Loucy (cell line): ENCODE measurements around the gene SETD3.

ENCODE experiments used
- H2AFZ ChIP-seq: fragments of 200-600 bp; sonication (generic); 2 replicates; pipeline ENCODE4 v1.6.0; 2016; ENCODE audit warnings: antibody characterized with exemption, mild to moderate bottlenecking, low read length, moderate library complexity
- H3F3A ChIP-seq: fragments of 200-600 bp; 2 replicates; pipeline ENCODE4 v1.6.0; 2016; ENCODE audit warnings: antibody characterized with exemption, low read depth, mild to moderate bottlenecking
- H3K27me3 ChIP-seq: fragments of 200-600 bp; sonication (generic); 2 replicates; pipeline ENCODE4 v1.6.1; 2014; ENCODE audit warnings: low read length, mild to moderate bottlenecking; ENCODE audit not compliant: insufficient read depth, poor library complexity, severe bottlenecking
- H3K36me3 ChIP-seq: fragments of 200-600 bp; sonication (generic); 2 replicates; pipeline ENCODE4 v1.6.1; 2016; ENCODE audit warnings: low read length; ENCODE audit not compliant: insufficient read depth
- H3K4me1 ChIP-seq: fragments of 200-600 bp; sonication (generic); 2 replicates; pipeline ENCODE4 v1.5.1; 2014; ENCODE audit warnings: low read length, mild to moderate bottlenecking; ENCODE audit not compliant: insufficient read depth, poor library complexity, severe bottlenecking
- H3K4me2 ChIP-seq: fragments of 200-600 bp; sonication (generic); 2 replicates; pipeline ENCODE4 v1.6.0; 2014; ENCODE audit warnings: antibody characterized with exemption, low read length, low read depth, mild to moderate bottlenecking; ENCODE audit not compliant: poor library complexity, severe bottlenecking
- H3K4me3 ChIP-seq: fragments of 200-600 bp; sonication (generic); 2 replicates; pipeline ENCODE4 v1.5.1; 2014; ENCODE audit warnings: low read length, mild to moderate bottlenecking, mixed read lengths; ENCODE audit not compliant: poor library complexity, severe bottlenecking
- H3K79me2 ChIP-seq: fragments of 200-600 bp; sonication (generic); 2 replicates; pipeline ENCODE4 v1.6.1; 2014; ENCODE audit warnings: low read length; ENCODE audit not compliant: insufficient read depth
- H3K9ac ChIP-seq: fragments of 200-600 bp; sonication (generic); 2 replicates; pipeline ENCODE4 v1.6.0; 2014; ENCODE audit warnings: mild to moderate bottlenecking, low read depth, low read length, moderate library complexity; ENCODE audit not compliant: poor library complexity, severe bottlenecking
- H3K9me2 ChIP-seq: fragments of 200-600 bp; sonication (generic); replicated peaks from 2 replicates; pipeline ENCODE4 v1.6.1; 2016; ENCODE audit warnings: low read depth, low read length, mixed read lengths
- H3K9me3 ChIP-seq: fragments of 200-600 bp; sonication (generic); 2 replicates; pipeline ENCODE4 v1.6.1; 2014; ENCODE audit warnings: mild to moderate bottlenecking, antibody characterized with exemption, low read length, low read depth; ENCODE audit not compliant: insufficient read depth
- H4K20me1 ChIP-seq: fragments of 200-600 bp; sonication (generic); 2 replicates; pipeline ENCODE4 v1.6.0; 2014; ENCODE audit warnings: antibody characterized with exemption, low read length, mild to moderate bottlenecking; ENCODE audit not compliant: insufficient read depth, poor library complexity, severe bottlenecking
- CTCF ChIP-seq: fragments of 200-600 bp; sonication (generic); conservative IDR thresholded peaks from 2 replicates; pipeline ENCODE4 v1.5.1; 2014; ENCODE audit warnings: mild to moderate bottlenecking, antibody characterized with exemption, low read length
- EZH2phosphoT487 ChIP-seq: fragments of 200-600 bp; IDR thresholded peaks from 2 replicates; pipeline ENCODE4 v1.6.1; 2018; ENCODE audit warnings: antibody characterized with exemption, mild to moderate bottlenecking, moderate library complexity, borderline replicate concordance

SETD3 gene

GRCh38 chr14:99516156-99516870 is 35.7 kb upstream of the SETD3 start:
- H3K4me1 ChIP-seq, result no peaks in the 10 kb centered on the region
- H3K9me3 ChIP-seq, result no peaks in the 10 kb centered on the region
- no peak for TF ChIP-seq EZH2phosphoT487
- no peak for TF ChIP-seq CTCF
- no peak overlapping the region for H3K4me3 ChIP-seq
- H4K20me1 ChIP-seq, result peaks cover 8% of the 10 kb centered on the region
- no peaks in the 10 kb centered on the region for H3K79me2 ChIP-seq
- H3F3A ChIP-seq, result no peaks in the 10 kb centered on the region
- peaks cover 38% of the 10 kb centered on the region; the same call in 1 of the 2 replicates for H3K36me3 ChIP-seq
- H2AFZ ChIP-seq, result no peak overlapping the region
- H3K9me2 ChIP-seq, result no peaks in the 10 kb centered on the region
- H3K27me3 ChIP-seq, result no peaks in the 10 kb centered on the region
- H3K4me2 ChIP-seq, result no peak overlapping the region
- no peak overlapping the region for H3K9ac ChIP-seq

DNA sequence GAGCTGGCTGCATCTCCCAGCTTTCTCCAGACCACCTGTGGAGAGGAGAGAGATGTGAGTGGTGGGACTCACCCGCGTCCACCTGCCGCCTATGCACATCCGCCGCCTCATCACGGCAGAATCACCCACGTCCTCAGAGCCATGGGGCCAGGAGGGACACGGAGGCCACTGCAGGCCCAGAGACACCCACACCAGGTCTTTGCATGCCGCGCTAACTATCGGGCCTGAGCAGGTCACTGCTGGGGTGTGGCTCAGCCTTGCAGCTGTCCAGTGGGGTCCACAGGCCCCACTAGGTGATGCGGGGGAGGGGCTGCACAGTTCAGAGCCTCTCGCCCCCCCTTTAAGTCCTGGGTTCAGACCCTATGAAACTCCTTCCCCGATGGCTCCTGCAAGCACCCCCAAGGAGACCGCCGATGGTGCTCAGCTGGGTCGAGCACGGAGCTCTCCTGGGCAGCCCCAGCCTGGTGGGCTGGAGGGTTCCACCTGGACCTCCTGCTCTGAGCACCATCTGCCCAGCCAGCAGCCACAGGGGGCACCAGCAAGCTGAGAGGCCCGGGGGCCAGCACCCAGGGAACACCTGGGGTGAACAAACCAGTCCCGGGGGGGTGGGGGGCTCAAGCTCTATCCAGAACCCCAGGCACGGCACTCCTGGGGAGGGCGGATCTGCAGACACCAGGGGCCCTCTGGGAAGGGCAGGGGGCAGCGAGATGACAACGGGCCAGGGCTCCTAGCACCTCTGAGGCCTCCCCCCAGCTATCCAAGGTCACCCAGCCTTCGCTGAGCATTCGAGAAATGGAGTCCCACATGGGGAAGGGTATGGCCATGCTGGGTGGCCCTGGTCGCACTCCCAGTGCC is 34.9 kb upstream of the SETD3 start:
- no peaks in the 10 kb centered on the region for H3K79me2 ChIP-seq
- no peak overlapping the region for H3K4me2 ChIP-seq
- H3K9me2 ChIP-seq, result no peaks in the 10 kb centered on the region
- H3K9me3 ChIP-seq, result no peaks in the 10 kb centered on the region
- TF ChIP-seq EZH2phosphoT487 (no peak), CTCF (no peak)
- H3K27me3 ChIP-seq, result no peaks in the 10 kb centered on the region
- H3K4me3 ChIP-seq, result no peak overlapping the region
- H3F3A ChIP-seq, result no peaks in the 10 kb centered on the region
- no peak overlapping the region for H3K9ac ChIP-seq
- H2AFZ ChIP-seq, result no peak overlapping the region
- peaks cover 8% of the 10 kb centered on the region for H4K20me1 ChIP-seq
- no peaks in the 10 kb centered on the region for H3K4me1 ChIP-seq
- H3K36me3 ChIP-seq, result peaks cover 46% of the 10 kb centered on the region; the same call in 1 of the 2 replicates

DNA sequence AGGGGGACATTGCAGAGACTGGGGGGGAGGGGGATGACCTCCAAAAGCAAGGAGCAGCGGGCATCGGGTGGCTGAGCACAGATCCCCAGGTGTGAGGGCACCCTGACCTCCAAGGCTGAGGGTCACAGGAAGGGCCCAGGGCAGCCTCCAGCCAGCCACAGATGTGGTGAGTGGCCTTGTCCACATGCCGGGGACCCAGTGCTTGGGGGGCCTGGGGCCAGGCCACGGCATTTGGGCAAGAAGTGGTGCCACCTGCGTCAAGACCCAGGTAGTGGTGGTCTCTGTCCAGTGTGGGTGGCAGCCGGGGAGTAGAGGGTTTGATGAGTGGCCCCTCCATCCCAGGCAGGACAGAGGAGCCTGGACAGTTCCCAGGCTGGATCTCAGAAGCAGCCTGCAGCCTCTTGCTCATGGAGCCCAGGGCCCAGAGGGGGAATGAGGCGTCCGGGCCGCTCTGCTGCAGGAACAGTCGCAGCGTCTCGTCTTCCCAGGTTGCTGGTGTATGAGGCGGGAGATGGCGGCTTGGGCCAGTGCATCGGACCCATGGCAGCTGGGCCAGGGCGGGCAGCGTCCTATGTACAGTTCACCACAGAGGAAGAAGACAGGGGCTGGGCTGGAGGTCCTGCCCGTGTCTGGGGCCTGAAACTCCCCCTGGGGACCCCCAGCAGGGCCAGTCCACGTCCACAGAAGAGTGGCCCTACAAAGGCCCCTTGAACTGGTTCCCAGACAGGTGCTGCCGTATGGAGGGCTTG is 34.1 kb upstream of the SETD3 start:
- Histone ChIP-seq H3K79me2 (no peaks in the 10 kb centered on the region), H3K4me2 (no peak overlapping the region), H3K27me3 (no peaks in the 10 kb centered on the region), H3F3A (no peaks in the 10 kb centered on the region), H3K9ac (no peak overlapping the region), H4K20me1 (peaks cover 10% of the 10 kb centered on the region), H3K4me3 (no peak overlapping the region), H3K36me3 (peaks cover 48% of the 10 kb centered on the region; the same call in 1 of the 2 replicates), H3K4me1 (no peaks in the 10 kb centered on the region), H3K9me3 (no peaks in the 10 kb centered on the region), H2AFZ (no peak overlapping the region), H3K9me2 (no peaks in the 10 kb centered on the region)
- no peak for TF ChIP-seq EZH2phosphoT487
- TF ChIP-seq CTCF, result no peak
